Stimulated activated CD8-positive, alpha-beta memory T cell treated with anti-CD3 and anti-CD28 coated beads, Interleukin-4, amount 100 ng/mL, for 4 hours (primary cell): ENCODE data around the gene MT1E.
"Not testable (repeated sequence)": the region's sequence is repeated elsewhere in the genome, so short reads cannot be mapped to it uniquely, and the experiment has no call there.

Experiments
- DNase-seq, 2 donors: peaks; one replicate each; pipeline ENCODE4 v3.0.0-alpha.2; 2020; ENCODE audit warnings: low read depth in 2 of 2, low spot score in 1 of 2

The MT1E gene

DNA sequence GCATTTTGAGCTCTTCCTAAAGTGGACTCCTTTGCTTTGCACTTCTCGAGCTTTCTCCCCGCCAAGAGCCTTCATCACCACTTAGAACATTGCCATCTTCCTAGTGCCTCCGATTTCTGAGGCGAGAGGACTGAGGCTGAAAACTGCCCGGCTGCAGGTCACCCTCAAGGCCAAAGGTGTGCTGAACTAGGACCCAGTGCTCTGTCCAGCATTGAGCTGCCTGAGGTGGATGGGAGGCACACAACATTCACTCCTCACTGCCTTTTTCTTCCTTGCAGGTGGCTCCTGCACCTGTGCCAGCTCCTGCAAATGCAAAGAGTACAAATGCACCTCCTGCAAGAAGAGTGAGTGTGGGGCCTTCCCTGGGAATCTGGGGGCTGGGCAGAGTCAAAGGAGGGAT is 18.3 kb downstream of the MT1E start:
- no peak for DNase-seq

GRCh38 chr16:56645311-56645710 is 19.7 kb downstream of the MT1E start:
- DNase-seq = no peak

GRCh38 chr16:56645838-56646237 is 20.3 kb downstream of the MT1E start:
- no peak for DNase-seq

- no peak for DNase-seq
Measured at GRCh38 chr16:56647641-56648431, 22.3 kb downstream of the MT1E start.

DNA sequence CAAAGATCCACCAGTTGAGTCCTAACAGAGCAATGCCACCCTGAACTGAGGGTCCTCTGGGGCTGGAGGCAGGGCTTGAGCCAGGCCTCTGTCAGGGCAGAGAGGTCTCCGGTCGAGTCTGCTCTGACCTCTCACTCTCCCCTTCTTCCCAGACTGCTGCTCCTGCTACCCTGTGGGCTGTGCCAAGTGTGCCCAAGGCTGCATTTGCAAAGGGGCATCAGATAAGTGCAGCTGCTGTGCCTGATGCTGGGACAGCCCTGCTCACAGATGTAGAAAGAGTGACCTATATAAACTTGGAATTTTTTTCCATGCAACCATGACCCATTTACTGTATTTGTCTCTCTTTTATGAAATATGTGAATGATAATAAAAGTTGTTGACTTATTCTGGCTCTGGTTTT is 23.7 kb downstream of the MT1E start:
- no peak for DNase-seq

DNA sequence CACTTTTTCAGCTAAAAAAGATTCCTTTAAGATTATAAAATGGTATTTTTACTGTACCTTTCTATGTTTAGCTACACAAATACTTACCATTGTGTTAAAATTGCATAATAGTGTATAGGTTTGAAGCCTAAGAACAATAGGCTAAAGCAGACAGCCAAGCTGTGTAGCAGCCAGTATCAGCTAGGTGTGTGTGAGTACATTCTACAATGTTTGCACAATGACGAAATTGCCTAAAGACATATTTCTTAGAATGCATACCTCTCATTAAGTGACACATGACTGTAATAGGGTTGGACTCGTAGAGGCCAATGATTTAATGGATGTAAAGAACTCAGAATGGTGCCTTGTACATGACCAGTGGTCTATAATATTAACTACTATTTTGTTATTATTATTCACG is 24.2 kb downstream of the MT1E start:
- no peak for DNase-seq

- no peak for DNase-seq
Measured at GRCh38 chr16:56651586-56651985, 26.0 kb downstream of the MT1E start, which contains the start of gene MT1B. Gene MT1B (plus strand): TSS chr16:56651886. CDS start chr16:56651954, 68 bp downstream.

GRCh38 chr16:56652600-56652999 is 27.0 kb downstream of the MT1E start:
- no peak for DNase-seq

DNA sequence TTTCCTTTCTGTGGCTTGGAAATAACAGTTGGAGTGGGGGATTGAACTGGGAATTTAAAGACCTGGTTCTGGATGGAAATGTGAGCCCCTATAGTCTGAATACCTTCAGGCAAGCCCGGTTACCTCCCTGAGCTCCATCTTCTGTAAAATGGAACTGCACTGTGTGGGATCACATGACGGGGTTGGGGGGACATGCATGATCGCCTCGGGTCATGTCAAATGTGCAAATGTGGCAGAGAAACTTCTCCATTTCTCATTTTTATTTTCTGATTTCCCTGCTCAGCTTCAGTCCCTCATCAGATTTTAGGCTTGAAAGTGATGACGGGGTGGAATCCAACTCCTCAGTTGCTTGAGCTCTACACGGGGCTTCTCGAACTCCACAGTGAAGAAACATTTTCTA is 27.6 kb downstream of the MT1E start:
- DNase-seq = no peak

- peak; percentile 27 to 47 for DNase-seq
Measured at GRCh38 chr16:56657555-56658326, 32.2 kb downstream of the MT1E start, which contains the start of gene MT1F. Gene MT1F (plus strand): TSS chr16:56657959. CDS start chr16:56658059, 100 bp downstream.

DNA sequence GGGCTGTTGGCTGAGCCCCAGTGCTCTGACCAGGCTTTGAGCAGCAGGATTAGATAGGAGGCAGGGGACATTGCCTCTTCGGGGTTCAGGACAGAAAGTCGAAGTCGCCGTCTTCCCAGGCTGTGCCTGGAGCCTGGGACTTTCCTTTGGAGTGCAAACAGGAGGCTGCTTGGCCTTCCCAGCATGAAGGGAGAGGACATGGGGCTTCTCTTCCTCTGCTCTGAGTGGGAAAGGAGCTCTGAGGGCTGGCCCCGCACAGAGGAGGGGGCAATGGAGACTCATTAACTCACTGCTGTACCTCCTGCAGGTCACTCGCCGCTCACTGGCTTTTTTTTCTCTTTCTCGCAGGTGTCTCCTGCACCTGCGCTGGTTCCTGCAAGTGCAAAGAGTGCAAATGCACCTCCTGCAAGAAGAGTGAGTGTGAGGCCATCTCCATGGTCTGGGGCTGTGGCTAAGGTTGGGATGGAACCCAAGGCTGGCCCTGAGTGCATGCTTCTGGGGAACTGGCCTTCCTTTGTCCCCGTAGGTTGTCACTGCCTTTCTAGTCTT is 32.8 kb downstream of the MT1E start:
- no peak for DNase-seq

- DNase-seq = no peak
Measured at GRCh38 chr16:56662357-56663354, 37.1 kb downstream of the MT1E start.

DNA sequence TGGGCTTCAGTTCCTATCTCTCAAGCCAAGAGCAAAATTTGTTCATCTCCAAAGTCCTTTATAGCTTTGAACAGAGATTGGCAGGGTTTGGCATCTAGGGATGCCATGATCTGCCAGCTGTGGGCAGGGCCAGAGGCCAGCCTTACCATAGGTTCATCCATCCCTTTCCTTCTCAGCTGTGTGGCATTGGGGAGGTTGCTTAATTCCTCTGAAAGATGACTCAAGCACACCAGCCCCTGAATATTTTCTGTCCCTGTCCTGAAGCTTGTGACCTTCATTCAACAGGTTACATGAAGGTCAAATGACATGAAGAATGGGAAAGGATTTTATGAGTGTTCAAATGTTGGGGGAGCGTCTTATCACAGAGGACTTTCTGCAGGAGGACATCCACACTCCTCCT is 38.9 kb downstream of the MT1E start:
- no peak for DNase-seq

DNA sequence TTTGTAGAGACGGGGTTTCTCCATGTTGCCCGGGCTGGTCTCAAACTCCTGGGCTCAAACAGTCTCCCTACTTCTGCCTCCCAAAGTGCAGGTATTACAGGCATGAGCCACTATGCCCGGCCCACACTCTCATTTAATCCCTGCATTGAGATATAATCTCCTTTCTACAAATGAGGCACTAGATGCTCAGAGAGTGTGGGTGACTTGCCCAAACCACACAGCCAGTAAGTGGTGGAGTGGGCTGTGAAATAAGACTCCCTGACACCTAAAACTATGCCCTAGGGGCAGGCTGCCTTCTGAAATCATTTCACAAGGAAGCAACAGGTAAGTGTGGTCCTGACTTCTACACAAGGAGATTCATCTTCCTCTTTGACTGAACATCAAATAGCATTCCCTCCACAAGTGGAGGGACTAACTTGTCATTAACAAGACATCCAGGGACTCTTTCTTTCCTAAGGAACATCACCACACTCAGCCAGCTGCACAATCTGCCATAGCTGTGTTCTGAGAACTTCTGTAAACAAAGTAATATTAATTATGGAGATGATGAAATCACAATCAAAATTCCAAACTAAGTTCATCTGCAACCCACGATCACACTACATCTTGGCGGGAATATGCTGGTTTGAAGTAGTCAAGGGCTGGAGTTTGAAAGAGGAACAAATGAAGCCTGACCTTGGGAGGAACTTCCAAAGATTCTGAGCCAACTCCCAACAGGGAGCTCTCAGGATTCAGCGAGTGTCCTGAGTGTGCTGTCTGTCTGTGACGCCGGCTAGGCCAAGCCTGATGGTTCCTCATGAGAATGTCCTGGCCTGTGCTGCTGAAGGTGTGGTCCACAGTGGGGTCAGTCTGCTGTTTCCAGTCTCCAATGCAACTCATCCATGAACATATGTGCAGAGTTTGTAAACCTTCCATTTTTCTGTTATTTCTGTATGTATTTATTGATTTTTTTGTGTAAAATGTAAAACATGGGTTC is 40.0 kb downstream of the MT1E start:
- not testable (repeated sequence) for DNase-seq

GRCh38 chr16:56667581-56668571 is 42.3 kb downstream of the MT1E start, which contains the start of gene MT1G:
Gene MT1G (minus strand): TSS chr16:56668065. CDS start chr16:56667993, 72 bp downstream.
- DNase-seq = no peak

GRCh38 chr16:56669005-56669839 is 43.6 kb downstream of the MT1E start, which contains the start of gene MT1H:
Gene MT1H (plus strand): TSS chr16:56669814. CDS start chr16:56669885, 71 bp downstream.
- no peak for DNase-seq
